ENCODE measurements around the gene ALLC.

The ALLC gene

DNA sequence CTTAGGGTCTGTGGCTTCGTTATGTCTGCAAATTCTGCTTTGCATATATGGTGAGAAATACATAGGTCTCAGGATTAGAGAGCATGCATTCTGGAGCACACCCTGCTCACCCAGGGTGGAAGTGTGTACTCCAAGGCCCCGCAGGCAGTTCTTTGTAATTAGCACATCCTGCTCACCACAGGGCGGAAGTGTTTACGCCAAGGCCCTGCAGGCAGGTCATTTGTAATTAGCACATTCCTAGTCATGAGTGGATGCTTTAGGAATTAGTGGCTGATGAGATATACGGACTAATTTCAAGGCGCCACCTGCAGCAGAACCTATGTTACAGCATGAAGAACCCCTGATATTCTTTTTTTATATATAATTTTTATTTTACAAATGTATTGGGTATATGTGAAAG, 4.2 kb downstream of the ALLC start:
- Histone ChIP-seq H3K36me3 (ENCODE audit: insufficient read depth) (no peaks in the 10 kb centered on the region), H3K4me2 (no peak overlapping the region), H3K79me2 (ENCODE audit: insufficient read depth, low read depth) (no peaks in the 10 kb centered on the region), H3K27me3 (ENCODE audit: insufficient read depth, low read depth) (no peaks in the 10 kb centered on the region), H2AFZ (ENCODE audit: low read depth) (no peak overlapping the region), H3K27ac (no peak overlapping the region), H3K4me3 (IDR thresholded peaks at IDR 0.05; ENCODE audit: insufficient read depth, low read depth, low read length) (no peak overlapping the region), H3K4me1 (ENCODE audit: low read depth, poor library complexity, severe bottlenecking) (no peaks in the 10 kb centered on the region), H4K20me1 (ENCODE audit: insufficient read depth) (no peaks in the 10 kb centered on the region), H3K9ac (no peak overlapping the region)
- TF ChIP-seq, protein P1, sequence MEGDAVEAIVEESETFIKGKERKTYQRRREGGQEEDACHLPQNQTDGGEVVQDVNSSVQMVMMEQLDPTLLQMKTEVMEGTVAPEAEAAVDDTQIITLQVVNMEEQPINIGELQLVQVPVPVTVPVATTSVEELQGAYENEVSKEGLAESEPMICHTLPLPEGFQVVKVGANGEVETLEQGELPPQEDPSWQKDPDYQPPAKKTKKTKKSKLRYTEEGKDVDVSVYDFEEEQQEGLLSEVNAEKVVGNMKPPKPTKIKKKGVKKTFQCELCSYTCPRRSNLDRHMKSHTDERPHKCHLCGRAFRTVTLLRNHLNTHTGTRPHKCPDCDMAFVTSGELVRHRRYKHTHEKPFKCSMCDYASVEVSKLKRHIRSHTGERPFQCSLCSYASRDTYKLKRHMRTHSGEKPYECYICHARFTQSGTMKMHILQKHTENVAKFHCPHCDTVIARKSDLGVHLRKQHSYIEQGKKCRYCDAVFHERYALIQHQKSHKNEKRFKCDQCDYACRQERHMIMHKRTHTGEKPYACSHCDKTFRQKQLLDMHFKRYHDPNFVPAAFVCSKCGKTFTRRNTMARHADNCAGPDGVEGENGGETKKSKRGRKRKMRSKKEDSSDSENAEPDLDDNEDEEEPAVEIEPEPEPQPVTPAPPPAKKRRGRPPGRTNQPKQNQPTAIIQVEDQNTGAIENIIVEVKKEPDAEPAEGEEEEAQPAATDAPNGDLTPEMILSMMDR (conservative IDR thresholded peaks at IDR 0.05; ENCODE audit: low read depth, low read length), result no peak

DNA sequence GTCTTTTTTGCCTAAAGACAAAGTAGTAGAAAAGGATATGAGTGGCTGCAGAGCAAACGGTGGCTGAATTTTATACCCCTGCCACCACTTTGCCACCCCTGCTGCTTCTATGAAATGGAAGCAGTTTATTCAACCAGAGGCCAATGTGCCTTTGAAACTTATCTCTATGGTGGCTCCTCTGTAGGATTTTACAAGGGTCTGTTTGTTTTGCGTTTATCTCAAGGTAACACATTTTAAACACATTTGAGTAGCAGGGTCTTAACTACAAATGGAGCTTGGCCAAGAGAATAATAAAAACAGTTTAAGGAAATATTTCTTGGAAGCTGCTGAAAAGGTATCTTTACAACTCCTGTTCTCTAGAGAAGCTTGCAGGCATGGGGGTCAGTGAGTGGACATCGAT, 6.1 kb downstream of the ALLC start:
- Histone ChIP-seq H3K4me3 (IDR thresholded peaks at IDR 0.05; ENCODE audit: insufficient read depth, low read depth, low read length) (no peak overlapping the region), H3K79me2 (ENCODE audit: insufficient read depth, low read depth) (no peaks in the 10 kb centered on the region), H4K20me1 (ENCODE audit: insufficient read depth) (no peaks in the 10 kb centered on the region), H2AFZ (ENCODE audit: low read depth) (no peak overlapping the region), H3K9ac (no peak overlapping the region), H3K4me1 (ENCODE audit: low read depth, poor library complexity, severe bottlenecking) (no peaks in the 10 kb centered on the region), H3K36me3 (ENCODE audit: insufficient read depth) (no peaks in the 10 kb centered on the region), H3K27ac (no peak overlapping the region), H3K4me2 (no peak overlapping the region), H3K27me3 (ENCODE audit: insufficient read depth, low read depth) (no peaks in the 10 kb centered on the region)
- TF ChIP-seq, protein P1 (conservative IDR thresholded peaks at IDR 0.05; ENCODE audit: low read depth, low read length), result no peak

DNA sequence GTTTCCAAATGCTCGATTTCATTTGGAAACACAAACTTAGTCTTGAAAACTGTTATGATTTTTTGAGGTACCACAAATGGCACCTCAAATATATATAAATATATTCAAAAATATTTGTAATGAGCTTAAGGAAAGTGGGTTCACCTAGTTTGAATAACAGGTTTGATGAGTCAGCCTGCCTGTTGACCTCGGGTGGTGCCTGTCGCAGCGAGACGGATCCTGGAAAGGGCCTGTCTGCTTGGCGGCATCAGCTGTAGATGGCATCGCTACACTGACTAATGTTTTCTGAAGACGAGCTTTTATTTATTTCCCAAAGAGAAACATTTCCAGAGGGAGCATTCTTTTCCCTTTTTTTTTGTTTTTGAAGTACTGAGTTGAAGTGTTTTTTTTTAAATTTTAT, 6.9 kb downstream of the ALLC start:
- Histone ChIP-seq H3K27ac (no peak overlapping the region), H3K4me2 (no peak overlapping the region), H3K36me3 (ENCODE audit: insufficient read depth) (no peaks in the 10 kb centered on the region), H4K20me1 (ENCODE audit: insufficient read depth) (no peaks in the 10 kb centered on the region), H3K9ac (no peak overlapping the region), H3K79me2 (ENCODE audit: insufficient read depth, low read depth) (no peaks in the 10 kb centered on the region), H3K27me3 (ENCODE audit: insufficient read depth, low read depth) (no peaks in the 10 kb centered on the region), H2AFZ (ENCODE audit: low read depth) (no peak overlapping the region), H3K4me3 (IDR thresholded peaks at IDR 0.05; ENCODE audit: insufficient read depth, low read depth, low read length) (no peak overlapping the region), H3K4me1 (ENCODE audit: low read depth, poor library complexity, severe bottlenecking) (no peaks in the 10 kb centered on the region)
- TF ChIP-seq, protein P1 (conservative IDR thresholded peaks at IDR 0.05; ENCODE audit: low read depth, low read length), result no peak

DNA sequence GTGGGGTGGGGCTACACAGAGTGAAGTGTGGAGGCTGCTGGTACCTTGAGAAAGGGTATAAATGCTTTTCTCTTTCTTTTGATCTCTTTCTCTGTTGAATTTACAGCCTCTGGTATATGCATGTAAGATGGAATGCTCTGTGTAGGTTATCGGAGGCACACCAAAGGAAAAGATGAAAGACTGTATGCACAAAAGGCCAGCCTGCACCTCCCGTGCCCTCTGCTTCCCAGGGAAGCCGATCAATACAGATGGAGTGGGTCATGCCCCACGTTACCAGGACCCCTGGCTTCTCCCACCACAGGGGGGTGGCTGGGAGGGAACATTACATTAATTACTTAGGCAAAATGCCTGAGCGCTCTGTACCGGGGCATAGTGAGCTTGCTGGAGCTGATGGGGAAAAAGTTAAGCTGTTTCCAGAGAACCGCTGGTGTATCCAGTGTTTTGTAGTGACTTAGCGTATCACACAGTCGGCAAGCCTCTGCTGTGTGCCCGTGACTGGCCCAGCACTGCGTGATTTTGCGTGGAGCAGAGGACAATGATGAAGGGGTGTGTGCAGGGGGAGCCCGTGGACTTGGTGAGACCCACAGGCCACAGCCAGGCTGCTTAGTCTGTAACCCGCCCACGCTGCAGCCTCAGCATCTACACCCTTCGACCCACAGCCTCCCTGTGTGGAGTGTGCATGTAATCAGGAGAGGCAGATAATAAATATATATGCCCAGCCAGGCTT, 8.0 kb downstream of the ALLC start:
- Histone ChIP-seq H3K4me1 (ENCODE audit: low read depth, poor library complexity, severe bottlenecking) (no peaks in the 10 kb centered on the region), H4K20me1 (ENCODE audit: insufficient read depth) (no peaks in the 10 kb centered on the region), H3K4me2 (no peak overlapping the region), H3K79me2 (ENCODE audit: insufficient read depth, low read depth) (no peaks in the 10 kb centered on the region), H3K9ac (no peak overlapping the region), H3K27me3 (ENCODE audit: insufficient read depth, low read depth) (no peaks in the 10 kb centered on the region), H3K4me3 (IDR thresholded peaks at IDR 0.05; ENCODE audit: insufficient read depth, low read depth, low read length) (no peak overlapping the region), H3K27ac (no peak overlapping the region), H2AFZ (ENCODE audit: low read depth) (no peak overlapping the region), H3K36me3 (ENCODE audit: insufficient read depth) (no peaks in the 10 kb centered on the region)
- TF ChIP-seq, protein P1 (conservative IDR thresholded peaks at IDR 0.05; ENCODE audit: low read depth, low read length), result no peak

Measured in KMS-11 (cell line).